NCI-H146 treated with DMSO at 0.1 percent for 48 hours (cell line): ENCODE data around the gene CDH4.

Source experiments
- DNase-seq: peaks from one replicate; lab custom pipeline; 2025; ENCODE audit not compliant: unreplicated experiment; lab: John Stamatoyannopoulos, UW

Gene CDH4

GRCh38 chr20:61927826-61928541, 675.9 kb downstream of the CDH4 start:
- DNase-seq: no peak

GRCh38 chr20:61929561-61929960, 677.5 kb downstream of the CDH4 start:
- DNase-seq: no peak

GRCh38 chr20:61929971-61930666, 678.1 kb downstream of the CDH4 start:
- no peak for DNase-seq

GRCh38 chr20:61930776-61931475, 678.9 kb downstream of the CDH4 start:
- DNase-seq: no peak

- DNase-seq: no peak
Observed at GRCh38 chr20:61931476-61932198, 679.6 kb downstream of the CDH4 start.

GRCh38 chr20:61932199-61932592, 680.1 kb downstream of the CDH4 start:
- DNase-seq: no peak

- DNase-seq: no peak
Observed at GRCh38 chr20:61932711-61933480, 680.8 kb downstream of the CDH4 start.

GRCh38 chr20:61933481-61933950, 681.5 kb downstream of the CDH4 start:
- no peak for DNase-seq

- DNase-seq: no peak
Observed at GRCh38 chr20:61933951-61934715, 682.1 kb downstream of the CDH4 start.

GRCh38 chr20:61934716-61935530, 682.9 kb downstream of the CDH4 start:
- no peak for DNase-seq

GRCh38 chr20:61935926-61936700, 684.1 kb downstream of the CDH4 start:
- no peak for DNase-seq

- DNase-seq: no peak
Observed at GRCh38 chr20:61936701-61937131, 684.7 kb downstream of the CDH4 start.

GRCh38 chr20:61937146-61937962, 685.3 kb downstream of the CDH4 start:
- DNase-seq: no peak

GRCh38 chr20:61937963-61938838, 686.1 kb downstream of the CDH4 start:
- no peak for DNase-seq

- DNase-seq: no peak
Observed at GRCh38 chr20:61938839-61939690, 687.0 kb downstream of the CDH4 start.
